NCI-H2196 (cell line): ENCODE results near the gene STK10.
A peak's percentile ranks its signal among the peaks of the same experiment; 100 is the strongest.

Source experiments
- DNase-seq: peaks from one replicate; lab custom pipeline; 2025; ENCODE audit not compliant: unreplicated experiment; lab: John Stamatoyannopoulos, UW

Gene STK10

DNA sequence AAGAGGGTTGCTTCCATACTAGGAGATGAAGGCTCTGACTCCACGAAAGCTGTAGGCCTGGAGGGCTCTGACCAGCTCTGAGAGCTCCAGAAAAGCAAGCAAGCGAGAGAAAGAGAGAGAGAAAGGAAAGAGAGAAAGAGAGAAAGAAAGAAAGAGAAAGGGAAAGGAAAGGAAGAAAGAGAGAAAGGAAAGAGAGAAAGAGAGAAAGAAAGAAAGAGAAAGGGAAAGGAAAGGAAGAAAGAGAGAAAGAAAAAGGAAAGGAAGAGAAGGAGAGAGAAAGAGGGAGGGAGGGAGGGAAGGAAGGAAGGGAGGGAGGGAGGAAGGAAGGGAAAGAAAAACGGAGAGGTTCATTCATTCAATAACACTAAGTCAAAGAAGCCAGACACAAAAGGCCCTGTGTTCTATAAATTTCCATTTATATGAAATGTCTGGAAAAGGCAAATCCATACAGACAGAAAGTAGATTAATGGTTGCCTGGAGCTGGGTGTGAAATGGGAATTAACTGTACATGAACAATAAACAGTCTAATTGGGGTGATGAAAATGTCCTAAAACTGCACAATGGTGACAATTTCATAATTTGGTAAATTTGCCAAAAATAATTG lies 1.8 kb upstream of the STK10 start:
- DNase-seq = no peak

DNA sequence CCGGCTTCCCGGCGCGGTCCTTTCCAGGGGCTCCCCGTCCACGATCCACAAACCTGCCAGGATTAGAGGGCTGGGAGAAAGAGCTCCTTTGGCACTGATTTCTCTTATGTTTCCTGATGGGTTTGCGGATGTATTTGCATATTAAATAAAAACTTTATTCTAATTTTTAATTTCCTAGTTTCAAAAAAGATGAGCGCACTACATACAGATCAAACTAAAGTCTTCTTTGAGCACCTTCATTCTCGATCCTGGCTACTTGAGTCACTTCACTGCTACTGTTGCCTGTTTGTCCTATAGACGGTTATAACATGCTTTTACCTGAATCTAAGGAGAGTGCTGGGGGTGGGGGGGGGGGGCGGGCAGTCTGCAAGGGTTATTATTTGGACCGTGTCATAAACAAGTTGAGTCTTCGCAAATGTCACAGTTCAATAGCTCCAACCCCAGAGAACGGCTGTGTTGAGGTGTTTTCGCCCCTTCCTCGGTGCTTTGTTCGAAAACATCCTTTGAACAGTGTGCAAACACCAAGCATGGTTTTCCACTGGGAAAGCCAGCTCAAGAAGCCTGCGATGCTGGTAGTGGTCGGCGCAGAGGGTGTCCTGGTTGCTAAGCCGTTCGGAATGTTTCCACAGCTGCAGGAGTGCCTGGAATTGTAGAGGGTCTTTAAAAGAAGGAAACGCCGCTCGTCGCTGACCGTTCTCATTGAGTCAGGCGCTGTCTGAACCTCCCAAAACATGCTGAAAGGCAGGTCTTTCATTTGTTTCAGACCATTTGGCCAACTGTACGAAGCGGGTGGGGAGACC lies 1.1 kb upstream of the STK10 start:
- no peak for DNase-seq

DNA sequence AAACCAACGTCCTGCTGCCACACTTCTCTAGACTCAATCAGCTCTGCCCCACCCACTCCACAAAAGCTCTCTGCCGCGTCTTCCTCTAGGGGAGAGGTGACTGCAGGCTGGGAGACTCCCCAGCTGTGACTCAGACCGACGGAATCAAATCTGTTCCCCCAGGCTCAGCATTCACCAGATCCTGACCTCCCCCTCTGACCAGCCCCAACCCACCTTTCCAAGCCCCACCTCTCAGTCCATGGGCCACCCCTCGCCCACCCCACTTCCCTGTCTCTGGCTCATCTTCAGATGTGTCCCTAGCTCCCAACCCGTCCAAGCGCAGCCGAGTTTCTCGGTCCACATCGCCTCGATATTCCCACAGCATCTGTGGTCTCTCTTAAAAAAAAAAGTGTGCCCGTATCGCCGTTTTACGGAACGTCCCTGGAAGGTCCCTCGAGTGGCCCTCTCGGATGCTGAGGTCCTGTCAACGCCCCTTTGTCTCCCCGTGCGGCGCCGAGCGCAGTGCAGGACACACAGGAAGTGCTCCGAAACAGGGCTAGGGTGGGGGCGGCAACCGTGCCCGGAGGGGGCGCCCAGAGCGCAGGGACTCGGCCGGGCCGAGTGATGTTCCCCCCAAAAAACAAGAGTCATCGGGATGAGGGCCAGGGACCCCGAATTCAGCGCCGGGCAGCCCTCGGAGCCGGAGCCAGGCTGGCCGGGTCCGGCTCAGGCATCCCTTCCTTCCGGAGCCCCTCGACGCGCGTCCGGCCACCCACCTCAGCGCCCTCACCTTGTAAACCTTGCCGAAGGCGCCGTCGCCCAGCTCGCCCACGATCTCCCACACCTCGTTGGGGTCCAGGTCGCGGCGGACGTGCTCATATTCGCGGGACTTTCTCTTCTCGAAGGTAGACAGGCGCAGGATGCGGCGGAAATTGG lies 649 bp downstream of the STK10 start:
- DNase-seq = peak; percentile 21

DNA sequence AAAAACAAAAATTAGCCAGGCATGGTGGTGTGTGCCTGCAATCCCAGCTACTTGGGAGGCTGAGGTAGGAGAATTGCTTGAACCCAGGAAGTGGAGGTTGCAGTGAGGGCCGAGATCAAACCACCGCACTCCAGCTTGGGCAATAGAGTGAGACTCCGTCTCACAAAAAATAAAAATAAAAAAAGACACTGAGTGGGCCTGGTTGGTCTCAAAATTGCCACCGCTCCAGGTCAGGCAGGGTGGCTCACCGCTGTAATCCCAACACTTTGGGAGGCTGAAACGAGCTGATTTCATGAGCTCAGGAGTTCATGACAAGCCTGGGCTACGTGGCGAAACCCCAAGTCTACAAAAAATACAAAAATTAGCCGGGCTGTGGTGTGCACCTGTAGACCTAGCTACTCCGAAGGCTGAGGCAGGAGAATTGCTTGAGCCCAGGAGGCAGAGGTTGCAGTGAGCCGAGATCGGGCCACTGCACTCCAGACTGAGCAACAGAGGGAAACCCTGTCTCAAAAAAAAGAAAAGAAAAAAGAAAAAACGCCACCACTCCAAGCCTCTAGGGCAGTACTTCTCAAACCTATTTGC lies 1.8 kb downstream of the STK10 start:
- DNase-seq = no peak

DNA sequence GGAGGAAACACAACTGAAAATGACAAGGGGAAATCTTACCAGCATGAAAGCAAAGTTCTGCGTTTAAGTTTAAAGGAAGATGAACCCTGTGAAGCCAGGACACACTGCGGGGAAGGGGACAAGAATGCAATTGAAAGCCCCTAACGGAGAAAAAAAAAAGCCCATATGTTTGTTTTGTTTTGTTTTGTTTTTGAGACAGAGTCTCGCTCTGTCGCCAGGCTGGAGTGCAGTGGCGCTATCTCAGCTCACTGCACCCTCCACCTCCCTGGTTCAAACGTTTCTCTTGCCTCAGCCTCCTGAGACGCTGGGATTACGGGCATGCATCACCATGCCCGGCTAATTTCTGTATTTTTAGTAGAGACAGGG lies 2.9 kb downstream of the STK10 start:
- no peak for DNase-seq

DNA sequence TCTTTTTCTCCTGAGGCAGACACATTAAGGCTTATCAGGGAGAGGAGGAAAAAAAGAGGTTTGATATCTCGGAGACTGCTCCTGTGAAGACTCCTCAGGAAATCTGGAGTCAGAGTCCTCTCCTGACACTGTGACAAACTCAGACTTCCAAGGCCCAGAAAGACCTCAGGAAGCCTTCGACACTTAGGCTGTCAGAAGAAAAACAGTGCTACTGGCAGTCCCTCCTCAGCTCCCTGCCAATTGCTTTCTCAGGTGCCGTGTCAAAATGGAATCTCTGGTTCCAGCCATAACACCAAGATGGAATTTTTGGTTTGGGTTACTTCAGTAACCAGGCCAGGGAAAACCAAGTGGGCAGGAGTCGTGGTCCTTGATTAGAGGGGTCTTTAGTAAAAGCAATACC lies 4.1 kb downstream of the STK10 start:
- no peak for DNase-seq

DNA sequence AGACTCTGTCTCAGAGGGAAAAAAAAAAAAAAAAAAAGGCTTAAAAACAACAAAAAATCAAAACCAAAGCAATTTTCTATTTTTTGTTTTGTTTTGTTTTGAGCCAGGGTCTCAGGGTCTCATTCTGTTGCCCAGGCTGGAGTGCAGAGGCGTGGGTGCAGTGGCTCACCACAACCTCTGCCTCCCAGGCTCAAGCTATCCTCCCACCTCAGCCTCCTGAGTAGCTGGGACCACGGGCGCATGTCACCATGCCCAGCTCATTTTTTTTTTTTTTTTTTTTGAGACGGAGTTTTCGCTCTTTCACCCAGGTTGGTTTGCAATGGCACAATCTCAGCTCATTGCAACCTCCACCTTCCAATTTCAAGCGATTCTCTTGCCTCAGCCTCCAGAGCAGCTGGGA lies 5.7 kb downstream of the STK10 start:
- no peak for DNase-seq

DNA sequence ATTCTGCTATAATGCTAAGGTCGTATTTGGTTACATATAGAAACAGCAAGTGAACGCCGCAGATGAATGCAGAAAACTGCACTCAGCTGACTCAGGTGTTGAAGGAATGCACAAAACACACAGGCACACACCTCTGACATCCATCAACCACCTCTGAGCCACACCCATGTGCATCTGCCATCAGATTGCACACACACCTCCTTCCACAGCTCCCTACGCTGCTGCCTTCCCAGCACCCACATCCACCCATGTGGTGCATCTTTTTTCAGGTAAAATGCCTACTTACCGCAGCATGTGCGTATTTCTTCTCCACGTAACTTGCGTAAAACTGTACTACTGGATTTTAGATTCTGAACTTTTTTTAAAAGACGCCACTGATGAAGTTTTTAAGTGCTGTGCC lies 7.1 kb downstream of the STK10 start:
- DNase-seq = no peak

DNA sequence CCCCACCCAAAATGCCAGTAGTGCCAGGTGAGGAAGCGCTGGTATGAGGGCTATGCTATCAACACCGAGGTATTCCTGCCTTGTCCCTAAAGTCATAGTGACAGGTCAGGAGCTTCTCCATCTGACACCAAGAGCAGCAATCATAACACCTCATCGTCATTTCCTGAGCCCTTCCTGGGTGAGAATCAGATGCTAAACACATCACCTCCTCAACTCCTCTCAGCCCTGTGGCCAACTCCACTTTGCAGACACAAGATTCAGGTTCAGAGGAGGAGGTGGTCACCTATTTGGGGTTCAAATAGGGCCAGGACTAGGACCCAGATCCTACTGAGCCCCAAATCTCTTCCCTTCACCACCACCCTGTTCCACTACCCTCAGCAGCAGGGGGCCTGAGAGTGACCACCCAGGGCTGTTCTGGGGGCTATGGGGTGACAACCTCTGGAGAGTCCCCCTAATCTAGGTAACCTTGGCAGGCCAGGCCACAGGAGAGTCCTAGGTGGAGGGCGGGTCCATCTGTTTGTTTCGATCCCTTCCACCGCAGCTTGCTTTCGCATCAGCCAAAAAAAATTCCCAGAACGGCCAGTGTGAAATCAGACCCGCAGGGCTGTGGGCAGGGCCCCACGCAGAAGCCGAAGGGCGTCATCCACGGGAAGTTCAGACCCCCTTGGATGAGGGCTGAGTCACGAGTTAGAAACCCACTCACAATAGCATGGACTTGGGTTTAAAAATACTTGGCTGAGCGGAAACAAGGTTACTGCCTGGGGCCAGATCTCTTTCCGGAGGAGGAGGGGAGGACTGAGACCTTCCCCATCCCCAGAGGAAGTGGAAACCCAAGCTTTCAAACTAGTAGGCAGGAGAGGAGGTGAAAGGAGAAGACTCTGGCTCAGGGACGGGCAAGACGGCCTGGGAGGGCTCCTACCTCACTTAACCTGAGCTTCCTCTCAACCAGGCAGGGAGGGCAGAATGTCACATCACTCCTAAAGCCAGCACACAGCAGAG lies 8.7 kb downstream of the STK10 start:
- no peak for DNase-seq

DNA sequence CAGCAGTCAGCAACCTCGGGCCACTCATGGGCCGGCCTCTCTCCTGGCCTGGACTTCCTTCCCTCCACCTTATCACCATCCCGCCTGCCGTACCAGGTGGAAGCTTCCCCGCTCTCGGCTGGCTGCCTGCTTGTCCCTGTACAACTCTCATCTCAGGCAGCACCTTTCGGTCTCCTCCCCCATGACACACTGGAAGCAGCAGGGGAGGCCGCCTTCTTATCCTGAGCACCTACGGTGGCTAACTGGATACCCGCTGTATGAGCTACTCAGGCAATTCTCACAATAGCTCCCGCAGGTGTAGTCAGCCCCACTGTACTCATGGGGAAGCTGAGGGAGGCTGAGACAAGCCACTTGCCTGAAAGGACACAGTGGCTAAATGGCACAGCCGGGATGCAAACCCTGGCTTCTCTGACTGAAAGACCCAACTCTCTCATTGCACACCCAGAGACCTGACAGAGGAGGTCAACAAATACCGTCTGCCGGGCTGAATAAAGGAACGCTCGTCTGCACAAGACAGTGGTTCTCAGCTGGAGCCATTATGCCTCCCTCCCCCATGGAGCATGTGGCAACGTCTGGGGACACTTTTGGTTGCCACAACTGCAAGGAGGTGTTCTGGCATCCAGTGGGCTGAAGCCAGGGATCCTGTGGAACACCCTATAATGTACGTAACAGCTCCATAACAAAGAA lies 9.6 kb downstream of the STK10 start:
- no peak for DNase-seq

DNA sequence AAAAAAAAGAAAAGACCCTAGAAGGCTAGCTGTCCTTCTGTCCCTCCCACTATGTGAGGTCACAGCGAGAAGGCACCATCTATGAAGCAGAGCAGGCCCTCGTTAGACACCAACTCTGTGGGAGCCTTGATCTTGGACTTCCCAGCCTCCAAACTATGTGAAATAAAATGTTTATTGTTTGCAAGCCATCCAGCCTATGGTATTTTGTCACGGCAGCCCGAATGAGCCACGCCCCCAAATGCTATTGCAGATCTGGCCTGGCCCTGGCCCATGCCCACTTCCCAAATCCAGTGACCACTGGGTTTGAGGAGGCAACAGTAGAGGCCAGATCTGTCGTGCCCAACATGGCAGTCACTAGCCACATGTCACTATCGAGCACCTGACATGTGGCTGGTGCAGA lies 10.8 kb downstream of the STK10 start:
- DNase-seq = no peak

DNA sequence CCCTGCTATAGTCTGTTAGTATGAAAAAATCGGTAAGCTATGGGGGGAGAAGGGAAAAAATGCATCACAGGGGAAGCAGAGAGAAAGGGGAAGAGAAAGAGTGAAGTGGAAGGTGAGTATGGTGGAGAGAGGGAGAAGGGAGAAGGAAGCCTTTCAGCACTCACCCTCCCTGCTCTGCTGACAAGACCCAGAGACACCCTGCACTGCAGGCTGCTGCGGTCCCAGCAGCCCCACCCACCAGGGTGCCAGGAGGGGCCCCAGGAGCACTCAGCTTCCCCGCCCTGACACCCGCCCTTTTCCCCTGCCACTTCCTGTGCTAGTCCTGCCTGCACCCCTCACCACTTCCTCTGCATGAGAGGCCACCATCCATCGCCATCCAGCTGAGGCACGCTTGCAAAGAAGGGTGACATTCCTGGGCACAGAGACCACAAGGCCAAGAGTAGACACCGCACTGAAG lies 12.7 kb downstream of the STK10 start:
- no peak for DNase-seq

DNA sequence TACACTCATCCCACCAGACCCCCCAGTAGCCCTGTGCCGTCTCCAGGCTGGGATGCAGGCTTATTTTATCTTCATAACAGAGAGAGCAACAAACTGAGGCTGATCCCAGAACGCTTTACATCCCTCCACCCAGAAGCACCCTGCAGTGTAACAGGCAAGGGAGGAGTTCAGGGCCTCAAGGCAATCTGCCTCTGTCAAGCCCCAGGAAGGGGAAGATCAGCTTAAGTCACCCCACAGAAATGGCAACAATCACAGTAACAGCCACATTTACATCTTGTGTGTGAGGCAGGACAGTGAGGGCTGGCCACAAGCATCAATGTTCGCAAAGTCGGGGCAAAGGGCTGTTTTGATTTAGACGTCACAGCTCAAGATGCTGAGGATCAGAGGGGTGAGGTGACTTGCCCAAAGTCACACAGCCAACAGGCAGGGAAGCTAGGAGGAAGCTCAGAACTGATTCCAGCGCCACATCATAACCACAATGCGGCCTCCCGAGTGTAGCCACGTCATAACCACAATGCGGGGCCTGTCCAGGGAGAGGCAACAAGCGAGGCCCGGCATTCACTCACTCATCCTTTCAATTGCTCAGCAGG lies 14.4 kb downstream of the STK10 start:
- DNase-seq = no peak

DNA sequence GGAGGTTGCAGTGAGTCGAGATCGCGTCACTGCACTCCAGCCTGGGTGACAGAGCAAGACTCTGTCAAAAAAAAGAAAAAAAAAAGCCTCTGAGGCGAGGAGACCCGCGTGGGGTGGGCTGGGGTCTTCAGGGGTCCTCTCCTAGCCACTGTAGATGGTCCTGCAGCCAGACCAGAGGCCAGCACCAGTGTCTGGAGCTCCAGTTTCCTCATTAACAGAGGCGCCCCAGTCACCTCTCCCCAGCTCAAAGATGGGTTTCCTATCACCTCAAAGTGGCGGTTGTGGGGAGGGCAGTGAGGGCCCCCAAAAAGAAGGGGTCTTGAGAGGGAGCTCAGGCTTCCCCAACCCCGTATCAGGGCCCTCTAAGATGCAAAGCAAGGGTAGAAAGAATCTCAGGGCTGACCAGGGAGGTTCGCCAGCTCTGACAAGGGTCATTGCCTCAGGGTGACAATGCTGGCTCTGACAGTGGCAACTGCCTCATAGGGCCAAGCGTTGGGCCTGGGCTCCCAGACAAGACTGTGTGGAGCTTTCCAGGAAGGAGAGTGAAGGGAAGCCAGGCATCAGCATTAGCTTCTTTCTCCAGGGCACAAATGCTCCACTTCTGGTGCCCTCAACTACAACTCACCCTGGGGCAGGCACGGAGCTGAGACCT lies 15.0 kb downstream of the STK10 start:
- no peak for DNase-seq

DNA sequence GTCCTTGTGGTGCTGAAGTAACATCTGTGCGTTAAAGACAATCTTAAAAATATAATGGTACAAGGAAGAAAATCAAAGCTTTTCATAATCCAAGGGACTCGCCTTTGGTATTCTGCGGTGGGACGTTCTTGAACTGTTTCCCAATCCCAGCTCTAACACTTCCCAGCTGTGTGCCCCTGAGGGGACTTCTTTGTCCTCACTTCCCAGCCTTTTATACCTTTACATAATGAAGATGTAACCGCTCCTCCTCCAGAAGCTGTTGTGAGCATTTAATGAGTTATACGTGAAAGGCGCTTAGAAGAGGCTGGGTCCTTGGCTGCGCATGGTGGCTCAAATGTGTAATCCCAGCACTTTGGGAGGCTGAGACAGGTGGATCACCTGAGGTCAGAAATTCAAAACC lies 16.9 kb downstream of the STK10 start:
- DNase-seq = no peak

DNA sequence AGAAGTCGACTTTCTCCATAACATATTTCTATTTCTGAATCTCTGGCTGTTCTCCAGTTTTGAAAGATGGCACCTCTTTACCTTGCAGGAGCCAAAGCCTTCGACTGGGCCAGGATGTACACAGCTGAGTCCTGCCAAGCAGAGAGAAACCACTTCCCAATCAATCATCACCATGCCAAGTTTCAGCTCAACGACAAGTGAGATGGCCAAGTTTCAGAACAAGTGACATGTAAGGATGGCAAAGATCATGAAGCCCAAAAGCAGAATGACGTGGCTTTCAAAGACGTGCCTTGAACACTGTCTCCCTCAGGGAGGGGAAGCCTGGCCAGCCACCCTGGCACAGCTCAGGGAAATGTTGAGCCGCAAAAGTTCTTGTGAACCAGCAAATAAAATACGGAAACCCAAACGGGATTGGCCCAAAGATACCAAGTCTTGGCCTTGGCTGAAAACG lies 17.7 kb downstream of the STK10 start:
- no peak for DNase-seq

DNA sequence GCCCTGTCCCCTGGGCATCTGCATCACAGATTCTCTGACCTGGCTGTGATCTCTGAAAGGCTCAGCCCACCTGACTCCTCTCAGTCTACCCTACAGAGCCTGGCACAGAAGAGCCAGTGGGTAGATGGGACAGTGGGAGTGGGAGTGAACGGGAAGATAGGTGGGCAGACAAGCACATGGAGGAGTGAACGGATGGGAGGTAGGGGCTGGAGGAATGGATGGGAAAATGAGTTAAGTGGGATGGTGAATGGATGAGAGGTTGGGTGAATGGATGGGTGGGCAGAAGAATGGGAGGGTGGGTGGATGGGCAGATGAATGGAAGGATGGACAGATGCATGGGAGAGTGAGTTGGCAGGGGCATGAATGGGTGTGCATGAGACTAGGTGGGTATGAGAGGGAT lies 18.8 kb downstream of the STK10 start:
- DNase-seq = no peak

DNA sequence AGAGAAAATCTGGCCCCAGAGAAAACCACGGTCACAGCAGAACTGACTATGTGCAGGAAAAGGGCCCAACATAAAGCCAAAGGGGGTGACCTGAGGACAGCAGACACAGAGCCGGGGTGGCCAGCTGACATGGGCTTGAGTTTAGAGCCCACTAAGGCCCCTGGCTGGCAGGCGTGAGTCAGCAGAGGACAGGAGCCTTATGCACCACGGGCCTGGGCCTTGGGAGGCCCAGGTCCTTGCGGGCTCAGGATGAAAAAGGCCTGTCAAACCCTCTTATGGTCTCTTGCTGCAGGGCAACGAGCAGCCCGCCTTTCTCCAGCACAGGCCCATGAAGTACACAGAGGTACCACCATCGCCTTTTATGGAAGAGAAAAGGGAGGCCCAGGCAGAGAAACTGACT lies 19.7 kb downstream of the STK10 start:
- no peak for DNase-seq

DNA sequence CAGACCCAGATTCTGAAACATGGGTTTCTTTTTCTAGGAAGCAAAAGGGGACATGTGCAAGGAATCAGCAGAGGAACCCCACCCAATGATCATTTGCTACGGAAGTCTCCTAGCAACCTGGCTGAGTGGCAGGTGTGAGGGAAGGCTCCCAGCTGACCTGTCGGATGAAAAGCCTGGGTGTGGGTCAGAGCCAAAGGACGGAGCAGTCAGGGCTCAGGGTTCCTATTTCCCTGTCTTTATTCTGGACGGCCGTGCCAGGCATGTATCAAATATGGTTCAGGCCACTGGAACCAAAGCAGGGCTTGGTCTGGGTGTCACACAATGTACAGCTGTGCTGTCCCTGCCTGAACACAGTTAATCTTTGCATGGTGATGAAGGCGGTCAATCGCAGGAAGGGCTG lies 20.1 kb downstream of the STK10 start:
- no peak for DNase-seq
